ENCODE measurements around the gene KIF13A.
"Not testable (repeated sequence)": the region's sequence is repeated elsewhere in the genome, so short reads cannot be mapped to it uniquely, and the experiment has no call there.

The KIF13A gene

GRCh38 chr6:17928514-17929430 lies 58.7 kb downstream of the KIF13A start:
- no peaks in the 10 kb centered on the region for H3K36me3 ChIP-seq (ENCODE audit: insufficient read depth, low read length)

GRCh38 chr6:17927705-17928104 lies 59.7 kb downstream of the KIF13A start:
- H3K9me3 ChIP-seq (ENCODE audit: insufficient read depth, low read depth, low read length) = no peaks in the 10 kb centered on the region
- 95% methylated on average over 3 of the region's 3 CpGs for WGBS
- H3K27me3 ChIP-seq (ENCODE audit: insufficient read depth, low read length) = no peaks in the 10 kb centered on the region
- no peak overlapping the region for H3K27ac ChIP-seq (ENCODE audit: low read depth, low read length)
- H3K4me1 ChIP-seq (ENCODE audit: insufficient read depth, low read length) = peaks cover 38% of the 10 kb centered on the region
- H3K36me3 ChIP-seq (ENCODE audit: insufficient read depth, low read length) = no peaks in the 10 kb centered on the region
- H3K4me3 ChIP-seq (ENCODE audit: low read length) = no peak overlapping the region
- H3K9ac ChIP-seq (ENCODE audit: low read depth, low read length) = no peak overlapping the region

More at GRCh38 chr6:17928514-17929430, 58.7 kb downstream of the KIF13A start:
- no peaks in the 10 kb centered on the region for H3K27me3 ChIP-seq (ENCODE audit: insufficient read depth, low read length)
- no peak overlapping the region for H3K27ac ChIP-seq (ENCODE audit: low read depth, low read length)
- no peak overlapping the region for H3K9ac ChIP-seq (ENCODE audit: low read depth, low read length)
- H3K4me1 ChIP-seq (ENCODE audit: insufficient read depth, low read length) = peaks cover 33% of the 10 kb centered on the region
- no peak overlapping the region for H3K4me3 ChIP-seq (ENCODE audit: low read length)
- H3K9me3 ChIP-seq (ENCODE audit: insufficient read depth, low read depth, low read length) = no peaks in the 10 kb centered on the region
- 87% methylated on average over 5 of the region's 5 CpGs for WGBS

GRCh38 chr6:17923401-17923863 lies 64.0 kb downstream of the KIF13A start:
- no peaks in the 10 kb centered on the region for H3K9me3 ChIP-seq (ENCODE audit: insufficient read depth, low read depth, low read length)
- 77% methylated on average over 3 of the region's 4 CpGs for WGBS
- no peak overlapping the region for H3K9ac ChIP-seq (ENCODE audit: low read depth, low read length)
- H3K4me1 ChIP-seq (ENCODE audit: insufficient read depth, low read length) = peaks cover 28% of the 10 kb centered on the region
- H3K4me3 ChIP-seq (ENCODE audit: low read length) = no peak overlapping the region
- H3K27me3 ChIP-seq (ENCODE audit: insufficient read depth, low read length) = no peaks in the 10 kb centered on the region
- H3K27ac ChIP-seq (ENCODE audit: low read depth, low read length) = no peak overlapping the region
- H3K36me3 ChIP-seq (ENCODE audit: insufficient read depth, low read length) = no peaks in the 10 kb centered on the region

- Histone ChIP-seq H3K27me3 (ENCODE audit: insufficient read depth, low read length) (no peaks in the 10 kb centered on the region), H3K4me1 (ENCODE audit: insufficient read depth, low read length) (peaks cover 28% of the 10 kb centered on the region), H3K36me3 (ENCODE audit: insufficient read depth, low read length) (no peaks in the 10 kb centered on the region), H3K9ac (ENCODE audit: low read depth, low read length) (no peak overlapping the region), H3K27ac (ENCODE audit: low read depth, low read length) (no peak overlapping the region), H3K9me3 (ENCODE audit: insufficient read depth, low read depth, low read length) (no peaks in the 10 kb centered on the region), H3K4me3 (ENCODE audit: low read length) (no peak overlapping the region)
- WGBS = 81% methylated on average over 2 of the region's 2 CpGs
These were observed 66.0 kb downstream of the KIF13A start for GRCh38 chr6:17921454-17921853.

- H3K27me3 ChIP-seq (ENCODE audit: insufficient read depth, low read length) = no peaks in the 10 kb centered on the region
- 95% methylated on average over 4 of the region's 4 CpGs for WGBS
- no peak overlapping the region for H3K27ac ChIP-seq (ENCODE audit: low read depth, low read length)
- H3K4me3 ChIP-seq (ENCODE audit: low read length) = no peak overlapping the region
- H3K9ac ChIP-seq (ENCODE audit: low read depth, low read length) = no peak overlapping the region
- H3K4me1 ChIP-seq (ENCODE audit: insufficient read depth, low read length) = peaks cover 21% of the 10 kb centered on the region
- H3K36me3 ChIP-seq (ENCODE audit: insufficient read depth, low read length) = no peaks in the 10 kb centered on the region
- no peaks in the 10 kb centered on the region for H3K9me3 ChIP-seq (ENCODE audit: insufficient read depth, low read depth, low read length)
These were observed 67.9 kb downstream of the KIF13A start for GRCh38 chr6:17919496-17919895.

- no peaks in the 10 kb centered on the region for H3K36me3 ChIP-seq (ENCODE audit: insufficient read depth, low read length)
- H3K9ac ChIP-seq (ENCODE audit: low read depth, low read length) = no peak overlapping the region
- H3K27ac ChIP-seq (ENCODE audit: low read depth, low read length) = no peak overlapping the region
- no peak overlapping the region for H3K4me3 ChIP-seq (ENCODE audit: low read length)
- no peaks in the 10 kb centered on the region for H3K9me3 ChIP-seq (ENCODE audit: insufficient read depth, low read depth, low read length)
- H3K27me3 ChIP-seq (ENCODE audit: insufficient read depth, low read length) = no peaks in the 10 kb centered on the region
- peaks cover 20% of the 10 kb centered on the region for H3K4me1 ChIP-seq (ENCODE audit: insufficient read depth, low read length)
- WGBS = 86% methylated on average over 8 of the region's 9 CpGs
These were observed 69.3 kb downstream of the KIF13A start for GRCh38 chr6:17917837-17918763.

- no peak overlapping the region for H3K4me3 ChIP-seq (ENCODE audit: low read length)
- H3K27ac ChIP-seq (ENCODE audit: low read depth, low read length) = no peak overlapping the region
- H3K4me1 ChIP-seq (ENCODE audit: insufficient read depth, low read length) = peaks cover 17% of the 10 kb centered on the region
- no peak overlapping the region for H3K9ac ChIP-seq (ENCODE audit: low read depth, low read length)
- 90% methylated on average over 2 of the region's 2 CpGs for WGBS
- no peaks in the 10 kb centered on the region for H3K9me3 ChIP-seq (ENCODE audit: insufficient read depth, low read depth, low read length)
- no peaks in the 10 kb centered on the region for H3K36me3 ChIP-seq (ENCODE audit: insufficient read depth, low read length)
- no peaks in the 10 kb centered on the region for H3K27me3 ChIP-seq (ENCODE audit: insufficient read depth, low read length)
These were observed 72.8 kb downstream of the KIF13A start for GRCh38 chr6:17914651-17915050.

GRCh38 chr6:17912521-17912920 lies 74.9 kb downstream of the KIF13A start:
- H3K9ac ChIP-seq (ENCODE audit: low read depth, low read length) = no peak overlapping the region
- H3K4me3 ChIP-seq (ENCODE audit: low read length) = no peak overlapping the region
- H3K36me3 ChIP-seq (ENCODE audit: insufficient read depth, low read length) = no peaks in the 10 kb centered on the region
- H3K27ac ChIP-seq (ENCODE audit: low read depth, low read length) = no peak overlapping the region
- H3K4me1 ChIP-seq (ENCODE audit: insufficient read depth, low read length) = peaks cover 22% of the 10 kb centered on the region
- H3K9me3 ChIP-seq (ENCODE audit: insufficient read depth, low read depth, low read length) = no peaks in the 10 kb centered on the region
- no peaks in the 10 kb centered on the region for H3K27me3 ChIP-seq (ENCODE audit: insufficient read depth, low read length)

- H3K9ac ChIP-seq (ENCODE audit: low read depth, low read length); H3K27me3 ChIP-seq (ENCODE audit: insufficient read depth, low read length); H3K36me3 ChIP-seq (ENCODE audit: insufficient read depth, low read length); H3K4me3 ChIP-seq (ENCODE audit: low read length); H3K27ac ChIP-seq (ENCODE audit: low read depth, low read length); H3K9me3 ChIP-seq (ENCODE audit: insufficient read depth, low read depth, low read length): not testable (repeated sequence)
- peaks cover 24% of the 10 kb centered on the region for H3K4me1 ChIP-seq (ENCODE audit: insufficient read depth, low read length)
- 93% methylated on average over 8 of the region's 11 CpGs for WGBS
These were observed 75.8 kb downstream of the KIF13A start for GRCh38 chr6:17911656-17912055.

GRCh38 chr6:17910189-17910588 lies 77.2 kb downstream of the KIF13A start:
- H3K27ac ChIP-seq (ENCODE audit: low read depth, low read length) = no peak overlapping the region
- H3K9ac ChIP-seq (ENCODE audit: low read depth, low read length) = no peak overlapping the region

GRCh38 chr6:17908831-17909230 lies 78.6 kb downstream of the KIF13A start:
- Histone ChIP-seq H3K9ac (ENCODE audit: low read depth, low read length) (no peak overlapping the region), H3K27ac (ENCODE audit: low read depth, low read length) (no peak overlapping the region), H3K9me3 (ENCODE audit: insufficient read depth, low read depth, low read length) (no peaks in the 10 kb centered on the region), H3K36me3 (ENCODE audit: insufficient read depth, low read length) (no peaks in the 10 kb centered on the region), H3K4me1 (ENCODE audit: insufficient read depth, low read length) (peaks cover 22% of the 10 kb centered on the region), H3K4me3 (ENCODE audit: low read length) (no peak overlapping the region), H3K27me3 (ENCODE audit: insufficient read depth, low read length) (no peaks in the 10 kb centered on the region)
- 100% methylated on average over 4 of the region's 4 CpGs for WGBS

More at GRCh38 chr6:17910189-17910588, 77.2 kb downstream of the KIF13A start:
- WGBS = 50% methylated on average over 2 of the region's 2 CpGs
- no peaks in the 10 kb centered on the region for H3K27me3 ChIP-seq (ENCODE audit: insufficient read depth, low read length)
- H3K36me3 ChIP-seq (ENCODE audit: insufficient read depth, low read length) = no peaks in the 10 kb centered on the region
- no peaks in the 10 kb centered on the region for H3K9me3 ChIP-seq (ENCODE audit: insufficient read depth, low read depth, low read length)
- peaks cover 24% of the 10 kb centered on the region for H3K4me1 ChIP-seq (ENCODE audit: insufficient read depth, low read length)
- no peak overlapping the region for H3K4me3 ChIP-seq (ENCODE audit: low read length)

Measured in HUES64 (cell line).